ENCODE data around the gene FSIP1. TPM values are rescaled to one million over a fixed set of nuclear protein-coding genes. Genes with fewer than 3 reads are reported as not detected.

Gene FSIP1
- total RNA-seq, 1 donor from 2014 or later, result 0.54 TPM

- TF ChIP-seq CTCF (IDR thresholded peaks at IDR 0.05), result peak; percentile 17
- Mint-ChIP-seq H3K4me1 (ENCODE audit: unreplicated experiment) (peaks cover 50% of the 10 kb centered on the region), H3K36me3 (ENCODE audit: unreplicated experiment) (peaks cover 23% of the 10 kb centered on the region), H3K4me3 (ENCODE audit: unreplicated experiment) (peak overlapping the region; percentile 97), H3K9me3 (ENCODE audit: unreplicated experiment) (no peaks in the 10 kb centered on the region), H3K27ac (ENCODE audit: unreplicated experiment) (peak overlapping the region; percentile 95), H3K27me3 (ENCODE audit: unreplicated experiment) (no peaks in the 10 kb centered on the region)
- no peak for DNase-seq (ENCODE audit: extremely low spot score, unreplicated experiment)
Observed at GRCh38 chr15:39578851-39579486, 203.7 kb downstream of the FSIP1 start.

GRCh38 chr15:39575180-39575579 is 207.5 kb downstream of the FSIP1 start:
- Mint-ChIP-seq H3K27me3 (ENCODE audit: unreplicated experiment) (no peaks in the 10 kb centered on the region), H3K9me3 (ENCODE audit: unreplicated experiment) (no peaks in the 10 kb centered on the region), H3K4me1 (ENCODE audit: unreplicated experiment) (peaks cover 35% of the 10 kb centered on the region), H3K36me3 (ENCODE audit: unreplicated experiment) (no peaks in the 10 kb centered on the region), H3K27ac (ENCODE audit: unreplicated experiment) (no peak overlapping the region), H3K4me3 (ENCODE audit: unreplicated experiment) (no peak overlapping the region)
- DNase-seq (ENCODE audit: extremely low spot score, unreplicated experiment), result no peak
- TF ChIP-seq CTCF (IDR thresholded peaks at IDR 0.05), result no peak

GRCh38 chr15:39574427-39574826 is 208.2 kb downstream of the FSIP1 start:
- no peak for DNase-seq (ENCODE audit: extremely low spot score, unreplicated experiment)
- no peaks in the 10 kb centered on the region for H3K9me3 Mint-ChIP-seq (ENCODE audit: unreplicated experiment)
- no peaks in the 10 kb centered on the region for H3K36me3 Mint-ChIP-seq (ENCODE audit: unreplicated experiment)
- TF ChIP-seq CTCF (IDR thresholded peaks at IDR 0.05), result no peak
- no peak overlapping the region for H3K27ac Mint-ChIP-seq (ENCODE audit: unreplicated experiment)
- H3K4me3 Mint-ChIP-seq (ENCODE audit: unreplicated experiment), result no peak overlapping the region
- no peaks in the 10 kb centered on the region for H3K27me3 Mint-ChIP-seq (ENCODE audit: unreplicated experiment)
- peaks cover 31% of the 10 kb centered on the region for H3K4me1 Mint-ChIP-seq (ENCODE audit: unreplicated experiment)

GRCh38 chr15:39573844-39574243 is 208.8 kb downstream of the FSIP1 start:
- Mint-ChIP-seq H3K36me3 (ENCODE audit: unreplicated experiment) (no peaks in the 10 kb centered on the region), H3K4me1 (ENCODE audit: unreplicated experiment) (peaks cover 25% of the 10 kb centered on the region), H3K9me3 (ENCODE audit: unreplicated experiment) (no peaks in the 10 kb centered on the region), H3K27ac (ENCODE audit: unreplicated experiment) (no peak overlapping the region), H3K4me3 (ENCODE audit: unreplicated experiment) (no peak overlapping the region), H3K27me3 (ENCODE audit: unreplicated experiment) (no peaks in the 10 kb centered on the region)
- no peak for DNase-seq (ENCODE audit: extremely low spot score, unreplicated experiment)
- no peak for TF ChIP-seq CTCF (IDR thresholded peaks at IDR 0.05)

- Mint-ChIP-seq H3K4me3 (ENCODE audit: unreplicated experiment) (no peak overlapping the region), H3K27ac (ENCODE audit: unreplicated experiment) (no peak overlapping the region), H3K27me3 (ENCODE audit: unreplicated experiment) (no peaks in the 10 kb centered on the region), H3K9me3 (ENCODE audit: unreplicated experiment) (no peaks in the 10 kb centered on the region), H3K36me3 (ENCODE audit: unreplicated experiment) (no peaks in the 10 kb centered on the region), H3K4me1 (ENCODE audit: unreplicated experiment) (peaks cover 20% of the 10 kb centered on the region)
- no peak for DNase-seq (ENCODE audit: extremely low spot score, unreplicated experiment)
- no peak for TF ChIP-seq CTCF (IDR thresholded peaks at IDR 0.05)
Observed at GRCh38 chr15:39573287-39573686, 209.4 kb downstream of the FSIP1 start.

Data from osteocyte (in vitro differentiated cells).